ENCODE measurements around the gene NCKAP1.
"Not testable (repeated sequence)": the region's sequence is repeated elsewhere in the genome, so short reads cannot be mapped to it uniquely, and the experiment has no call there.

NCKAP1 gene

DNA sequence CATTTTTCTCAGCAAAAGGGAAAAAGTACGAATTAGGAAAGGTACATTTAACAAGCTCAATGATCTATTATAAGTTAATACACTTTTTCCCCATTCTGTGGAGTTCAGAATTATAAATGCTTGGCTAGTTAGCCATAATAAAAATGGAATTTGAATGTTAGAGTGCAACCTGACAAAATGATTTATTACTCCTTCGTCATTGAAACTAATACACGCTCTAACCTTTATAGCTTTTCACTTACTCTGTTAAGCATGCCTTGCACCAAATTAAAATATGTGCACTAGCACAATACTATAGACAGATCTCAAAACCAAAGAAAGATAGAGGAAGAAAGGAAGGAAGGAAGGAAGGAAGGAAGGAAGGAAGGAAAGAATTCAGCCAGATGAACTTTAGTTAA, 125.7 kb downstream of the NCKAP1 start:
- no peak for DNase-seq (ENCODE audit: low read depth in 2 of 3, low spot score in 2 of 3)

DNA sequence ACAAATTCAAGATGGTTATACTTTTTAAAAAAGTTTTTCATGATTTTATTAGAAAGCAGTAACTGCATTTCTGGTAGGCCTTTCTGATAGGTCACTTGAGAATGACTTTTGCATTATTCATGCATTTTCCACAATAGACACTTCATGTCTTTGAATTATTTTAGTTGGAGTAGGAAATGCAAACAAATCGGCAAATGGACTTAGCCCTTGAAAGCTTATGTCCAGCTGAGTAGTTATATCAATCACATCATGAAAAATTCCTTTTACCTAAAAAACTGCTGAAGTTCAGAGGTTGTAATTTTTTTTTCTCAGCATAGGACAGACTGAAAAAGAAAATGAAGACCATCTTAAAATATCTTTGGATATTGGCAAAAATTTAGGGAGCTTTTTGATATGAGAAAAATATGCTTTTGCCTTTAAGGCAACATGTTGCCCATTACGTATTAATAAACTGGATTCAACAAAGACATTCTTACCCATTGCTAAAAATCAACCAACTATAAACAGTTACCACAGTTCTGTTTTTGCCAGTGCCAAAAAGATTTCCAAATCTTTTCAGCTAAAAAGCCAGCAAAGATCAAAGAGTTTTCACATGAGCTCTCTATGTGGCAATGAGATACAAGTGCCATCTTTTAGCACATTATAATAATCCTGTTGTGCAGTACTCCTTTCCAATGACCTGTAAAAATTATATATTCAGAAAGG, 126.3 kb downstream of the NCKAP1 start:
- DNase-seq (ENCODE audit: low read depth in 2 of 3, low spot score in 2 of 3) = no peak

DNA sequence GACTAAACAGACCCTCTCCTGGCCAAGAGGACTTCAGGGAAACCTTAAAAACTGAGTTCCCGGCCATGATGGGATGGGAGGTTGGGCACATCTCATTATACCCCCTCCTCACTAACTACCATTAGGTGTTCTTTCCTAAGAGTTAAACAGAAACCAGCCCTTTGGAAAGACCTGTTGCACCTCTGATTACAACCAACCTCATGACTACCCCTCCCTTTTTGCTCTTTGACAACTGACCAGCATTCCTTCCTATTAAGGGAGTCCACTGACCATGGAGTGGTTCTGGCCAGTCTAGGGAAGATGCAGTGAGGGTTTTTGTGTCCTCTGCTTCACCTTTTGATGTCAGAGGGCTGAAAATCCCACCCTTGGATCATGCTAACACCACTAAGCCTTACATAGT, 127.3 kb downstream of the NCKAP1 start:
- DNase-seq (ENCODE audit: low read depth in 2 of 3, low spot score in 2 of 3) = no peak

DNA sequence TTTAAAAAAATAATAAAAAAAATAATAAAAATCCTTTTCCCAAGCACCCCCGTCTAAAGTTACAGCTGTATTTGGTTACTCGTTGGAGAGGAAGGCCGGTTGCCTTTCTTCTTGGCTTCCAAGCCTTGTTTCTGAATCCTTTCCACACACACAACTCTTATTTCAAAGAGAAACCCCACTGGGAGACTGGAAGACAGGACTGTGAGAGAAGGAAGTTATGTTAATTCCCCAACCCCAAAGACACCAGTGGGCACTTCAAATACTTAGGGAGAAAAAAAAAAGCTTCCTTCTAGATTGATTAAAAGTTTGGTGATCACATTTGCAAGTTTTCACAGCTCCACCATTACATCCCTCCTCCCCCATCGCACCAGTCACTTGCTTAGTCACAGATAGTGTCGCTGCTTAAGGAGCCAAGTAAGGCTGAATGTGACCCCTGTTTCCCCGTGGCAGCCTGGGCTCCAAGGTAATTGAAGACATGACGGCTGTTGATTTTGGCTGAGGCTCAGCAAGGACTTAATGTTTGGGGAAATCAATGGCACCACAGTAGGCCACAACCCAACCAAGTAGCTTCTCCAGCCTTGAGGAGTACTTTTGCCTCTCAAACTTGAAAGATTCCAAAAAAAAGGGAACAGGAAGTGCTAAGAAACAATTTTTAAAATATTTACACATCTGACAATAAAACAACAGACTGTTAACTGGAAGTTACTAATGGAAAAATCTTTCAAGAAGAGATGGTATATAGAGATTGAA, 131.0 kb downstream of the NCKAP1 start:
- no peak for DNase-seq (ENCODE audit: low read depth in 2 of 3, low spot score in 2 of 3)

DNA sequence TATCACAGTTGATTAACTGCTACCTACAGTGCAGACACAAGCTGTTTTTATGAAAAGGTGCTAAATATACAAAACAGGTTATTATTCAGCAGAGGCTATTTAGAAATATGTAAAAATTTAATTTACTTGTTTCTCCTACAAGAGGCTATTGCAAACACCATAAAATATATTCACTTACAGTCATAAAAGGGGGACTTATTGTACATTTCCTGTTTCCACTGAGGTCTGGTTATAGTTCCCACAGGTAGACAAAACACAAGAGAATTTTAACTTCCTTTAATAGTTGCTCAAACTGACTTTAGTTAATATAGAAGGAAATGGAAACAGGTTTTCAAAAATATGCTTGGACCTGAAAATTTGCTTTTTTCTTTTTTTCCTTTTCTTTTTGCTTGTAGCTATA, 131.8 kb downstream of the NCKAP1 start:
- no peak for DNase-seq (ENCODE audit: low read depth in 2 of 3, low spot score in 2 of 3)

DNA sequence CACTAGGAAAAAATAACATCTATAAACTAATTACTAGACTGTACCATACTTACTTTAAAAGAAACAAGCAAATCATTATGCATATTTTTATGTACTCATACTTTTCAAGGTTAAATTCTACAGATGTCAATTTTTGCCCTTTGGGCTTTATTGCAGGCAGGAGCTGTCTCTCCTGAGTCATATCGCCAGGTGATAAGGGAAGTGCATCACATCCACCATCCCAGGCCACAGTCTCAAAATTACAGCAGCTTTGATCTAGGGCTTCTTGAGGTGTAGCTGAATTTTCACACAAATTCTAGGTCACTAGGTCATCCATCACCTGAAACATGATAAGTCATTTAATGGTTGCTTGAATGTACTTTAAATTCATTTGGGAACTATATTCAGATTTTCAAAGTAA, 133.4 kb downstream of the NCKAP1 start:
- DNase-seq (ENCODE audit: low read depth in 2 of 3, low spot score in 2 of 3) = no peak

DNA sequence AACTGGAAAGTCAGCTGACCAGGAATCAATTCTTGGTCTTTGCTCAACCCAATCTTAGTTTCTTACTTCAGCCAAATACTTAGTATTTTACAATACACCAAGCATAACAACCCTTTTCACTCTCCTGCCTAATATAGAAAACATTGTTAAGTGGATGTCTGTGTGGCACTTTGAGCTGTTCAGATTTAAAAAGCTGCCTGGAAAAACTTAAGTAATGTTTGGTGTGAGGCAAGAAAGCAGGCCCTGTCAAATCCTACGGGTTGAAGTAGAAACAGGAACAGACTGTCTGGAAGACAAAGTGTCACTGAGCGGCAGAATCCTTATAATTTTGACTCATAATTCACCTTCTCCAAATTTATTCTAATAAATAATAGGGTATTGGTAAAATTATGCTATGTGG, 134.7 kb downstream of the NCKAP1 start:
- no peak for DNase-seq (ENCODE audit: low read depth in 2 of 3, low spot score in 2 of 3)

DNA sequence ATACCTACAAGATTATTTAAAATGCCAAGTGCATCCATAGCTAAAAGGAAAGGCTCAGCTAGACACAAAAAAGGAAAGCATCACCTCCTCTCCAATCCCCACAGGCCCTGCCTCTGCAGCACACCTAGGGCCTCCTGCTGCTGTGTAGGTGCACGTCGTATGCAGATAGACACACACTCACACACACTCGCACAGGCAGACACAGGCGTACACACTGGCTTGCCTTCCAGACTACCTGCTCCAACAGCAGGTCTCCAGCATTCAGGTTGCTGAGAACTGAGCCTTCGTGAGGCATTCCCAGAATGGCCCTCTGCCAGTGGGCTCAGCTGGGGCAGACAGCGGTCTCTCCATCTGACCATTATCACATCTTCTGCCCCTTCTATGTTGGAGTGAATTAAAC, 136.5 kb downstream of the NCKAP1 start:
- no peak for DNase-seq (ENCODE audit: low read depth in 2 of 3, low spot score in 2 of 3)

DNA sequence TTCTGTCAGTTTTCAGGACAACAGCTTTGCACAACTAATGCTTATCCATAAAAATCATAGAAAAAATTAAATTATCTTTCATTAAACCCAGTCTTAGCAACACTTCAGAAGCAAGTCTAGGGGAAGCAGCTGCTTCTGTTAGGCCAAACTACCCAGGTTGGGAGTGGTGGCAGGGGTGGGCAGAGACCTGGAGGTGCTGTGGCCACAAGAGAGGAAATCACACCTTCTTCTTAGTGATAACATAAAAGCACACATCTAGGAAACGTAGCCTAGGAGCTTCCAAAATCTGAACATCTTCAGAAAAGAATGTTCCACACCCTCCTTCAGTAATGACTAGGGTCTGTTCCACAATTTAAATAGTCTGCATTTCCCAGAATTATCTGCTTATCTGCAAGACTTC, 139.5 kb downstream of the NCKAP1 start:
- no peak for DNase-seq (ENCODE audit: low read depth in 2 of 3, low spot score in 2 of 3)

DNA sequence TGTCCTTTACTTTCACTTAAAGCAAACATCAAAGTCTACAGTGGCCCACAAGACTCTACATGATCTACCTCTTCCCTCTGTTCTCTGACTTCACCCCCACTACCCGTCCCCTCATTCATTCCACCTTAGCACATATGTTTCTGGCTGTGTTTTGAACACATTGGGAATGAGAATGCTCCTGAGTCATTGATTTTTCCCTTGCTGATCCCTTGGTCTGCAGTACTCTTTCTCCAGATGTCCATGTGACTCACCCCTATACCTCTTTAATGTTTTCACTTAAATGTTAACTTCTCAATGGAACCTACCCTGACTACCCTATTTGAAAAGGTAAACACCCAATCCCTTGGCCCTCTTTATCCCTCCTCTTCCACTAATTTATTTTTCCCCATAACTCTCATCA, 141.1 kb downstream of the NCKAP1 start:
- no peak for DNase-seq (ENCODE audit: low read depth in 2 of 3, low spot score in 2 of 3)

DNA sequence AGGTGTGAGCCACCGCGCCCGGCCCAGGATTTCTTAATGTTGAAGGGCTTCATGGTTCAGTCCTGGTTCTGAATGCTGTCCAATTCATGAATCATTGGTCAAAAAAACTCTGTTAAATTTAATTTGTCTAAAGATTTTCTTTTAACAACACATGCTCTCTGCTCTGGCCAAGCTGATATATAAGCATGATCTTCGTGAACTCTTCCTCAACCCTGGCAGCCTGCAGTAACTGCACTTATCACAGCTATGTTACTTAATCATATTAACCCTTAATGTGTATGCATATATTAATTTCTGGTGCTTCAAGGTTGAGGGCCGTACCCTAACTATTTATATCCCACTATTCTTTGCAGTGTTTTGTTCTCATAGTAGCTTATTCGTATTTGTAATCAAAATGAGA, 142.5 kb downstream of the NCKAP1 start:
- no peak for DNase-seq (ENCODE audit: low read depth in 2 of 3, low spot score in 2 of 3)

DNA sequence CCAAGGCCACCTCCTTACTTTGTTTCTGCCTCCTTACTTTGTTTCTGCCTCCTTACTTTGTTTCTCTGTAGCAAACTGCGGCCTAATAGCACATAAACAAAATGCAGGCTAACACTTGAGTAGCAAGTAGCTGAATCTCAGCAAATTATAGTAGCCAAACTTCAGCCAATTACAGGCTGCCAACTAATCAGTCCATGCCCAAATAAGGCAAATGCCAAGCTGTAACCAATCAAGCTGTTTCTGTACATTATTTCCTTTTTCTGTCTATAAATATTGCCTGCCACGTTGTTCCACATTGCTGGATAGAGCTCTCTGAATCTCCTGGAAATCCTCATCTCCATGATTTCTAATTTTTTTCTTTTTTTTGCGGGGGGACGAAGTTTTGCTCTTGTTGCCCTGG, 143.1 kb downstream of the NCKAP1 start:
- no peak for DNase-seq (ENCODE audit: low read depth in 2 of 3, low spot score in 2 of 3)

DNA sequence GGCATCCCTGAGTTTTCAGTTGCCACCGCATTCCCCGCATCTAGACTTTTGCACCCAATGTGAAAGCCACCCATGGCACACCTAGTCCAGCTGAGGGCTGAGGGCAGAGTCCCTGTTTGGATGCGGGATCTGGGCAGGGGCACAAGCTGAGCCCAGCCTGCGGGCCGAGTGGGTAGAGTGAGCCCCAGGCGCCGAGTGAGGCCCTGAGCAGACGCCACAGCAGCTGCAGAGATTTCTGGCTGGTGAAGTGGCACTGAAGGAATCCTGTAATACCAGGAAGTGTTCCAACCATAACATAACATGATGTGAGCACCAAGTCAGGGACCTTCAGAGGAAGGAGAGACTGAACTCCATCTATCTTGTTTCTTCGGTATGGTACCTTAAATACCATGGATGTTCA, 144.1 kb downstream of the NCKAP1 start:
- no peak for DNase-seq (ENCODE audit: low read depth in 2 of 3, low spot score in 2 of 3)

DNA sequence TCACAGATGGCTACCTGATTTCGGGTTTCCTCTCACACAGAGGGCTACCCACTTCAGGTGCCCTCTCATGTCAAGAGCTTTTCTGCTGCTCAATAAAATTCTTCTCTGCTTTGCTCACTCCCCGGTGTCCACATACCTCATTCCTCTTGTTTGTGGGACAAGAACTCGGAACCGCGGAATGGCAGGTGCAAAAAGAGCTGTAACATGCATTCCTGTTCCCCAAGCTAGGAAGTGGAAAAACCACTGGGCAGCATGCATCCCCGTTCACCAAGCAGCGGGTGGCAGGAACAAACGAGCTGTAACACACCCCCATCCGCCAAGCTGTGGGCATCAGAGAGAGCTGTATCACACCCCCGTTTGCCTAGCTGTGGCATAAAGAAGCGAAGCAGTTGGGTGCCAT, 144.6 kb downstream of the NCKAP1 start:
- DNase-seq (ENCODE audit: low read depth in 2 of 3, low spot score in 2 of 3) = no peak

DNA sequence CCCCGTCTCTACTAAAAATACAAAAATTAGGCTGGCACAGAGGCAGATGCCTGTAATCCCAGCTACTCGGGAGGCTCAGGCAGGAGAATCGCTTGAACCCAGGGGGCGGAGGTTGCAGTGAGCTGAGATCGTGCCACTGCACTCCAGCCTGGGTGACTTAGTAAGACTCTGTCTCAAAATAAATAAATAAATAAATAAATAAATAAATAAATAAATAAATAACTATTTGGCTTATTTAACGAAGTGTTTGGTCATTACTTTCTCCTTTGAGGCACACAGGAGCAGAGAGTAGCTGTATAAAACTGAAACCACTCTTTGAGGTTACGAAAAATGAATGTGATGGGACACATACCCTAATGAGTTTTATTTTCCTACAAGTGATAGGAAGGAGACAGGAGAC, 145.2 kb downstream of the NCKAP1 start:
- not testable (repeated sequence) for DNase-seq (ENCODE audit: low read depth in 2 of 3, low spot score in 2 of 3)

DNA sequence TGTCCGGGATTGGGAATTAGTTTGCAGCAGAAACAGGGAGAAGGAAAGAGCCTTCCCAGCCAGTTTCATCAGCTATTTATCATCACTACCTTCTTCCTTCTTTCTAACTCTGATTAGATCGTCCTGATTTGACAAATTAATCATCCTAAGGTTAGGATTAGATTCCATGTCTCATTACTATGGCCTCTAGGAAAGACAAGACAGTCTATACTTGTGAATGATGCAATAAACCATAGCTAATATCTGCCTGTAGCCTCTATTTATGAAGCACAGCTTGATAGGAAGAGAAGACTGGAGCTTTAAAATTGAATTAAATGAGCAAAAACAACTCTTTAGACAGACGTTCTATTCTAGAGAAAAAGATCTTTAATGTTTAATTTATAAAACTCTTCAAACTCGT, 146.6 kb downstream of the NCKAP1 start:
- no peak for DNase-seq (ENCODE audit: low read depth in 2 of 3, low spot score in 2 of 3)

DNA sequence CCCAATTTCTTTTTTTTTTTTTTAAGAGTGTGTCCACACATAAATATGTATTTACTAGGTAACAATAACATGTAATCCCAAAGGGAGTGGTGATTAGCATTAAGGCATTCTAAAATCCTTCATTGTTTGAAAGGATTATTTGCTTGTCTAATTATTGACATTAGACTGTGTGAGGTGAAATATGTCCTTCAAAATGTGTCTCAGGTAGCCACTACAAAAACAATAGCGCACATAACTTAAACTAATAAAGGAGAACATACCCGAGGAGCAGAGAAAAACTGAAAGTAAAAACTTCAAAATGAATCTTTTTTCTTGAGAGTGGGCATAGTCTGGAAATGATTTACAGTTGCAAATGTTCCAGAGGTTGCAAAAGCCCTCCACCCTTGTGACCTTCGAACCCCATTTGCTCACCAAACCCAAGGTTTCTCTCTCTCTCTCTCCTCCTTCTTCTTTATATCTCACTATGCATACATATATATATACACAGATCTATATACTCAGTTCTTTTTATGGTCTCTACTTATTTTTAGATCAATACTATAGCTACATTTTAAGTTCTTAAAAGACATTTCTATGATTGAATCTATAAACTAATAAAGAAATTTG, 147.4 kb downstream of the NCKAP1 start:
- DNase-seq (ENCODE audit: low read depth in 2 of 3, low spot score in 2 of 3) = no peak

DNA sequence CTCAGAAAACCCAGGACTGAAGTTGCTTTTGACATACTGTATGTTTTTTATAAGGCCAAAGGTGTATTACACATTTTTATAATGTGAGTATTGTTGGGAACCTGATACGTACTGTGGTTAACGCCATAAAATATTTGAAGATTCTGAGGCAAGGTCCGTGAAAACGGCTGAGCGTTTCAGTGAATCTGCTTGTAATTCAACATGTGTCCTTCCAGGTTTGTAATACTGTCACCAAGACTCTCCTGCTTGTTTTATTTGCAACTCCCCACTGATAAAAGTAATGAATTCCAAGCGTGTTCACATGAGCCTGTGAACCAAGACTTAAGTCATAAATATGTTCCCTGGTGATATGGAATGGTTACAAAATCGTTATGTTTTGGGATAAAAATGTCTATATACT, 148.0 kb downstream of the NCKAP1 start:
- DNase-seq (ENCODE audit: low read depth in 2 of 3, low spot score in 2 of 3) = no peak

DNA sequence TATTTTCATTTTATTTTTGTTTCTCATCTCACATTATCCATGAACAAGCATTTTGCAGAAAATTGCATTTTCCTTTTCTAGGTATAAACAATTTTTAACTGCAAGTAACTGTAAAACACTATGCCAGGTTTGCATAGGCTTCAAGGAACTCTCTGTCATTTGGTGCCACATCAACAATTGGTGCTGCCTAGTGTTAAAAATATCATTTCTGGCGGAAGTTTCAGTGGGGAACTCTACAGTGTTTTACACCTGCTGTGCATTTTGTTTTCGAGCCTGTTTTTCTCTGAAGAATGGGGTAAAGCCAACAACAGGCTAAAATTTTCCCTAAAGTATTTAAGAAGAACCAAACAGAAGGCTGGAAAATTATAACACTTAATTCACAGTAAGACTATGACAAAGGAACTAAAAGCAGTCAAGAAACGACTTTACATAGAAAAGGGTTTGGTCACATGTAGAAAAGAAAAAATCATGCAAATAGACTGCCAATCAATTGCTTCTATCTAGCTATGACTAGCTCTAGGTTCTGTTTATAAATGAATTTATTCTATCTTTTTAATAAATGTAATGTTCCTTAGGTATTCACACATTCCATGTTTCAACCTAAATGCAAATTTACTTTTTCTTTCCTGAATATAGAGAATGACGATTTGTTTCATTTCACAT, 150.4 kb downstream of the NCKAP1 start:
- DNase-seq (ENCODE audit: low read depth in 2 of 3, low spot score in 2 of 3) = no peak

DNA sequence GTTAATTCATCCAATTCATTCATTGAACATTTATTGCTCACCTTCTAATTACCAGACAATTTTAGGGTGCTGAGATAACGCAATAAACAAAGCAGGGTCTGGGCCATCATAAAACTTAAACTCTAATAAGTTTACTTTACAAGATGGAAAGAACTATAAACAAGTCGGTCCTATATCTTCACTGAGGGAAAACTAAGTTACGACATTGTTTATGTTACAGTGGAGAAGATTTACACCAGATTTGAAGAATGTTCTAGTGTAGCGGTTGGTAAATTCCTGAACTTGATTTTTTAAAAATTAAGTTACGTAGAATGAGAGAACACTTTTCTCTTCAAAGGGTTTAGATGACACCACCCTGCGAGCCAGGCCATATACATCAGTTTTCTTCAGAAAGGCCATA, 151.2 kb downstream of the NCKAP1 start:
- DNase-seq (ENCODE audit: low read depth in 2 of 3, low spot score in 2 of 3) = no peak

DNA sequence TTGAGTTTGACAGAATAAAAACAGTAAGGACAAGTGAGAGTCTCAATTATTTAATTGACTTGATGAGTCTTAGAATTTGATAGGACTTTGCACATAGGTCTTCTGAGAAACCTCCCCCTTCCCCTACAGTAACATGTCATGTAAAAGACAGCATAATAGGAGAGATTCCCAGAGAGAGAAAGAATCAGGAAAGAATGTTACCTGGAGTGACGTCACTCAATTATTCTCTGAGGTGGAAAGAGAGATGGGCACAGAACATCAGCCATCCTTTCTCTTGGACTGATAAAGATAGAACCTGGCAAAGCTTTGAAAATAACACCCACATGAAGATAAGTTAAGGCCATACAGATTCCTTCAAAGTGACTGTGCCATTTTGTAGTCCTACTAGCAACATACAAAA, 152.5 kb downstream of the NCKAP1 start:
- no peak for DNase-seq (ENCODE audit: low read depth in 2 of 3, low spot score in 2 of 3)

DNA sequence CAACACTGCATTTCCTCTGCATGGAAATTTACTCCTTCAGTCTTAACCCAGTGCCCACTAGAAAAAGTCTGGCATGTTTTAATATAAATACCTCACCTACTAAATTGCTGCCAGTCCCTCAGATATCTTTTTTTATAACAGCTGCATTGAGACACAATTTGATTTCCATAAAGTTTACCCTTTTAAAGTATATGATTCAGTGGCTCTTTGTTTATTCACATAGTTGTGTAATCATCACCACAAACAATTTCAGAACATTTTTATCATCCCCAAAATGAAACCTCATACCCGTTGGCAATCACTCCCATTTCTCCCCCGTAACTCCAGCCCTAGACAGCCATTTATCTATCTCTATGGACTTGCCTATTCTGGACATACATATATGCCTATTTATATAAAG, 154.8 kb downstream of the NCKAP1 start:
- DNase-seq (ENCODE audit: low read depth in 2 of 3, low spot score in 2 of 3) = no peak

Data from activated CD8-positive, alpha-beta memory T cell treated with anti-CD3 and anti-CD28 coated beads for 48 hours (primary cell).